Cardiac septum (tissue), 1 donor: Measurements from ENCODE around the gene NARS2. TPM values are rescaled to one million over a fixed set of nuclear protein-coding genes. Genes with fewer than 3 reads are reported as not detected.

Experiments
- DNase-seq: peaks from one replicate; pipeline ENCODE4 v3.0.0-alpha.2; 2020; ENCODE audit warnings: low spot score
- intact Hi-C: fragments of 100-400 bp; cut with DNase I; formaldehyde crosslinking; loops from one replicate; pipeline ENCODE4 v1.14.0; 2022
- total RNA-seq: library from RNA; stranded (reverse); fragmentation: NEBNext Ultra II Directional; extraction: Animal tissue kit (Norgen Biotek cat#: 25700); gene quantifications from one replicate; pipeline ENCODE4 v1.2.1, GENCODE V29; 2021
- donor health status: DM: no; HTN: no; CAD: no.

NARS2 gene
- total RNA-seq, 1 donor from 2014 or later, result 9.9 TPM

DNA sequence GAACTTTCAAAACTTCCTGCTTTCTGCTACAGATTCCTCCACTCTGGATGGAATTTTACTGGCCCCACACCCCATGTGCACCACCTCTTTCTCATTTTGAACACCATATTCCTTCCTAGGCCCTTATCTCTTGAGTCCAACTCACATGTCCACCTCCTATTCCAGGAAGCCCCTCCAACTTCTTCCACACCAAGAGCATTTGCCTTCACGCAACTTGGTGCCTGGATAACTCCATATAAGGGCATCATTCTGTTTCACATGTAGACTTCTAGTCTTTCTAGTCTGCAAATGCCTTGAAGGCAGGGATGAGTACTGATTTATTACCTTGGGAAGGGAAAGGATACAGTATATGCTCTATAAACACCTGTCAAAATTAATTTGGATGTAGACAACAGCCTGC is 174.5 kb downstream of the NARS2 start:
- DNase-seq, result no peak
- intact Hi-C loops, result no loop called here

- intact Hi-C loops, result no loop called here
- DNase-seq, result no peak
Observed at GRCh38 chr11:78399136-78399535, 175.5 kb downstream of the NARS2 start.

GRCh38 chr11:78398715-78399114 is 175.9 kb downstream of the NARS2 start:
- intact Hi-C loops, result no loop called here
- DNase-seq, result no peak

GRCh38 chr11:78397398-78397797 is 177.3 kb downstream of the NARS2 start:
- intact Hi-C loops, result no loop called here
- no peak for DNase-seq

GRCh38 chr11:78395597-78395996 is 179.1 kb downstream of the NARS2 start:
- intact Hi-C loops, result no loop called here
- DNase-seq, result no peak

GRCh38 chr11:78392854-78393253 is 181.8 kb downstream of the NARS2 start:
- intact Hi-C loops, result no loop called here

DNA sequence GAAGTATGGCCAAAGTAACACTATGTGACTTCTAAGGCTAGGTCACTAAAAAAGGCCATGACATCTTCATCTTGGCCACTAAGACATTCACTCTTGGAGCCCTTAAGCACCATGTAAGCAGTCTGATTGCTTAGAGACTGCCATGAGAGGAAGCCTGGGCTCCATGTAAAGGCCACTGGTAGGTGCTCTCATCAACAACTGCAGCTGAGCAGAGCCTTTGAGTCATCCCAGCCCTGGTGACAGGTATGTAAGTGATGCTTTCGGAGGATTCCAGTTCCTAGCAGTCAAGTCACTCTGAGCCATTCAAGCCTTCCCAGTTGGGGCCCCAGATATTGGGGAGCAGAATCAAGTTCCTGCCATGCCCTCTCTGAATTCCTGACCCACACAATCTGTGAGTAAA is 183.2 kb downstream of the NARS2 start:
- intact Hi-C loops, result no loop called here
- no peak for DNase-seq

More at GRCh38 chr11:78392854-78393253, 181.8 kb downstream of the NARS2 start:
- DNase-seq, result no peak

GRCh38 chr11:78390809-78391208 is 183.9 kb downstream of the NARS2 start:
- intact Hi-C loops, result no loop called here
- DNase-seq, result no peak

- DNase-seq, result no peak
- intact Hi-C loops, result no loop called here
Observed at GRCh38 chr11:78386215-78386941, 188.3 kb downstream of the NARS2 start.

Other genes starting within 250 kb of the NARS2 start
- 42.9 TPM for gene GAB2, start 157.0 kb downstream of the NARS2 start, total RNA-seq